ENCODE results near the gene U2AF2.

Gene U2AF2

GRCh38 chr19:55660404-55660803, 5.6 kb downstream of the U2AF2 start:
- DNase-seq = no peak

- DNase-seq = no peak
Measured at GRCh38 chr19:55660991-55661390, 6.2 kb downstream of the U2AF2 start.

GRCh38 chr19:55661826-55662225, 7.0 kb downstream of the U2AF2 start:
- no peak for DNase-seq

- DNase-seq = no peak
Measured at GRCh38 chr19:55663846-55664536, 9.2 kb downstream of the U2AF2 start.

GRCh38 chr19:55666343-55667005, 11.6 kb downstream of the U2AF2 start:
- DNase-seq = no peak

GRCh38 chr19:55667006-55667381, 12.2 kb downstream of the U2AF2 start:
- no peak for DNase-seq

GRCh38 chr19:55667511-55667910, 12.7 kb downstream of the U2AF2 start:
- DNase-seq = no peak

- DNase-seq = no peak
Measured at GRCh38 chr19:55667958-55668357, 13.1 kb downstream of the U2AF2 start.

GRCh38 chr19:55668603-55669348, 13.9 kb downstream of the U2AF2 start:
- DNase-seq = no peak

GRCh38 chr19:55669418-55670279, 14.8 kb downstream of the U2AF2 start:
- DNase-seq = no peak

GRCh38 chr19:55670280-55671053, 15.6 kb downstream of the U2AF2 start:
- DNase-seq = no peak

GRCh38 chr19:55671054-55671378, 16.2 kb downstream of the U2AF2 start:
- DNase-seq = no peak

- no peak for DNase-seq
Measured at GRCh38 chr19:55672418-55672817, 17.6 kb downstream of the U2AF2 start.

- DNase-seq = no peak
Measured at GRCh38 chr19:55673465-55673864, 18.6 kb downstream of the U2AF2 start.

- no peak for DNase-seq
Measured at GRCh38 chr19:55673889-55674288, 19.1 kb downstream of the U2AF2 start.

GRCh38 chr19:55674459-55674840, 19.6 kb downstream of the U2AF2 start:
- DNase-seq = no peak

- peak; percentile 94 for DNase-seq
Measured at GRCh38 chr19:55674841-55675660, 20.2 kb downstream of the U2AF2 start, which contains the start of gene EPN1. EPN1 (plus strand) TSS chr19:55675226; CDS start chr19:55678628, 3,402 bp downstream.

- DNase-seq = no peak
Measured at GRCh38 chr19:55675661-55676354, 21.0 kb downstream of the U2AF2 start.

- DNase-seq = no peak
Measured at GRCh38 chr19:55676383-55676782, 21.5 kb downstream of the U2AF2 start.

GRCh38 chr19:55676889-55677505, 22.2 kb downstream of the U2AF2 start:
- no peak for DNase-seq

Data from NCI-H1694 (cell line).